ENCODE measurements around the gene MS4A7.
"Not testable (repeated sequence)": the region's sequence is repeated elsewhere in the genome, so short reads cannot be mapped to it uniquely, and the experiment has no call there.

The MS4A7 gene

GRCh38 chr11:60360621-60361020, 17.7 kb upstream of the MS4A7 start:
- Histone ChIP-seq H3K27me3 (ENCODE audit: low read depth) (no peaks in the 10 kb centered on the region), H3K36me3 (replicated peaks) (no peaks in the 10 kb centered on the region), H3K4me1 (peaks cover 11% of the 10 kb centered on the region), H3K9me3 (peaks cover 9% of the 10 kb centered on the region; the same call in 1 of the 2 replicates), H3K4me3 (no peak overlapping the region)
- no peak for DNase-seq (ENCODE audit: low spot score in 2 of 2)
- in situ Hi-C loops (cut with MboI; ENCODE audit: low sequenced_read_pairs): loop anchor here (10.0 kb wide), 1 partner anchor 254 kb away; no protein-coding TSS in a partner anchor

- no peak overlapping the region for H3K4me3 ChIP-seq
- H3K36me3 ChIP-seq (replicated peaks): no peaks in the 10 kb centered on the region
- H3K4me1 ChIP-seq: peaks cover 11% of the 10 kb centered on the region
- no peaks in the 10 kb centered on the region for H3K27me3 ChIP-seq (ENCODE audit: low read depth)
- DNase-seq (ENCODE audit: low spot score in 2 of 2): no peak
- in situ Hi-C loops (cut with MboI; ENCODE audit: low sequenced_read_pairs): loop anchor here (10.0 kb wide), 1 partner anchor 253 kb away; no protein-coding TSS in a partner anchor
- peaks cover 9% of the 10 kb centered on the region; the same call in 1 of the 2 replicates for H3K9me3 ChIP-seq
Measured at GRCh38 chr11:60362241-60362640, 16.1 kb upstream of the MS4A7 start.

GRCh38 chr11:60363542-60364470, 14.5 kb upstream of the MS4A7 start:
- Histone ChIP-seq H3K9me3 (peaks cover 9% of the 10 kb centered on the region; the same call in 1 of the 2 replicates), H3K27me3 (ENCODE audit: low read depth) (no peaks in the 10 kb centered on the region), H3K4me1 (peaks cover 11% of the 10 kb centered on the region), H3K36me3 (replicated peaks) (no peaks in the 10 kb centered on the region), H3K4me3 (no peak overlapping the region)
- in situ Hi-C loops (cut with MboI; ENCODE audit: low sequenced_read_pairs): loop anchor here (10.0 kb wide), 1 partner anchor 251 kb away; no protein-coding TSS in a partner anchor
- peak; percentile 75 to 79 for DNase-seq (ENCODE audit: low spot score in 2 of 2)

- not testable (repeated sequence) for H3K27me3 ChIP-seq (ENCODE audit: low read depth); H3K36me3 ChIP-seq (replicated peaks); H3K9me3 ChIP-seq; DNase-seq (ENCODE audit: low spot score in 2 of 2); H3K4me3 ChIP-seq
- in situ Hi-C loops (cut with MboI; ENCODE audit: low sequenced_read_pairs): loop anchor here (10.0 kb wide), 1 partner anchor 248 kb away; no protein-coding TSS in a partner anchor
- H3K4me1 ChIP-seq: peaks cover 11% of the 10 kb centered on the region
Measured at GRCh38 chr11:60366262-60366904, 11.9 kb upstream of the MS4A7 start.

GRCh38 chr11:60367009-60367408, 11.3 kb upstream of the MS4A7 start:
- H3K36me3 ChIP-seq (replicated peaks): no peaks in the 10 kb centered on the region
- no peak overlapping the region for H3K4me3 ChIP-seq
- H3K4me1 ChIP-seq: peaks cover 11% of the 10 kb centered on the region
- peak in 1 of 2 experiments; percentile 20 for DNase-seq (ENCODE audit: low spot score in 2 of 2)
- no peaks in the 10 kb centered on the region for H3K9me3 ChIP-seq
- in situ Hi-C loops (cut with MboI; ENCODE audit: low sequenced_read_pairs): loop anchor here (10.0 kb wide), 1 partner anchor 248 kb away; no protein-coding TSS in a partner anchor
- H3K27me3 ChIP-seq (ENCODE audit: low read depth): no peaks in the 10 kb centered on the region

GRCh38 chr11:60367896-60368295, 10.4 kb upstream of the MS4A7 start:
- in situ Hi-C loops (cut with MboI; ENCODE audit: low sequenced_read_pairs): loop anchor here (10.0 kb wide), 1 partner anchor 247 kb away; no protein-coding TSS in a partner anchor
- Histone ChIP-seq H3K9me3 (no peaks in the 10 kb centered on the region), H3K27me3 (ENCODE audit: low read depth) (no peaks in the 10 kb centered on the region), H3K4me1 (peaks cover 11% of the 10 kb centered on the region), H3K36me3 (replicated peaks) (no peaks in the 10 kb centered on the region), H3K4me3 (no peak overlapping the region)
- no peak for DNase-seq (ENCODE audit: low spot score in 2 of 2)

- Histone ChIP-seq H3K4me3 (no peak overlapping the region), H3K27me3 (ENCODE audit: low read depth) (no peaks in the 10 kb centered on the region), H3K9me3 (no peaks in the 10 kb centered on the region), H3K36me3 (replicated peaks) (no peaks in the 10 kb centered on the region), H3K4me1 (no peaks in the 10 kb centered on the region; the same call in 1 of the 2 replicates)
- no peak for DNase-seq (ENCODE audit: low spot score in 2 of 2)
- in situ Hi-C loops (cut with MboI; ENCODE audit: low sequenced_read_pairs): no loop called here
Measured at GRCh38 chr11:60370252-60370810, 8.0 kb upstream of the MS4A7 start.

- in situ Hi-C loops (cut with MboI; ENCODE audit: low sequenced_read_pairs): no loop called here
- Histone ChIP-seq H3K4me1 (no peaks in the 10 kb centered on the region; the same call in 1 of the 2 replicates), H3K36me3 (replicated peaks) (no peaks in the 10 kb centered on the region), H3K9me3 (no peaks in the 10 kb centered on the region), H3K4me3 (no peak overlapping the region), H3K27me3 (ENCODE audit: low read depth) (no peaks in the 10 kb centered on the region)
- DNase-seq (ENCODE audit: low spot score in 2 of 2): no peak
Measured at GRCh38 chr11:60370811-60371298, 7.5 kb upstream of the MS4A7 start.

GRCh38 chr11:60371386-60371785, 6.9 kb upstream of the MS4A7 start:
- no peaks in the 10 kb centered on the region for H3K9me3 ChIP-seq
- no peaks in the 10 kb centered on the region for H3K27me3 ChIP-seq (ENCODE audit: low read depth)
- in situ Hi-C loops (cut with MboI; ENCODE audit: low sequenced_read_pairs): no loop called here
- no peaks in the 10 kb centered on the region; the same call in 1 of the 2 replicates for H3K4me1 ChIP-seq
- no peaks in the 10 kb centered on the region for H3K36me3 ChIP-seq (replicated peaks)
- no peak overlapping the region for H3K4me3 ChIP-seq
- no peak for DNase-seq (ENCODE audit: low spot score in 2 of 2)

- in situ Hi-C loops (cut with MboI; ENCODE audit: low sequenced_read_pairs): no loop called here
- no peaks in the 10 kb centered on the region for H3K36me3 ChIP-seq (replicated peaks)
- DNase-seq (ENCODE audit: low spot score in 2 of 2): no peak
- no peaks in the 10 kb centered on the region for H3K9me3 ChIP-seq
- H3K4me3 ChIP-seq: no peak overlapping the region
- H3K4me1 ChIP-seq: no peaks in the 10 kb centered on the region; the same call in 1 of the 2 replicates
- no peaks in the 10 kb centered on the region for H3K27me3 ChIP-seq (ENCODE audit: low read depth)
Measured at GRCh38 chr11:60371854-60372253, 6.5 kb upstream of the MS4A7 start.

- H3K4me1 ChIP-seq: no peaks in the 10 kb centered on the region
- in situ Hi-C loops (cut with MboI; ENCODE audit: low sequenced_read_pairs): no loop called here
- H3K4me3 ChIP-seq: no peak overlapping the region
- H3K9me3 ChIP-seq: no peaks in the 10 kb centered on the region
- no peak for DNase-seq (ENCODE audit: low spot score in 2 of 2)
- no peaks in the 10 kb centered on the region for H3K27me3 ChIP-seq (ENCODE audit: low read depth)
- no peaks in the 10 kb centered on the region for H3K36me3 ChIP-seq (replicated peaks)
Measured at GRCh38 chr11:60372767-60373166, 5.6 kb upstream of the MS4A7 start.

GRCh38 chr11:60375316-60375715, 3.0 kb upstream of the MS4A7 start:
- no peak for DNase-seq (ENCODE audit: low spot score in 2 of 2)
- H3K9me3 ChIP-seq: no peaks in the 10 kb centered on the region
- H3K4me3 ChIP-seq: no peak overlapping the region
- H3K36me3 ChIP-seq (replicated peaks): no peaks in the 10 kb centered on the region
- in situ Hi-C loops (cut with MboI; ENCODE audit: low sequenced_read_pairs): no loop called here
- H3K4me1 ChIP-seq: no peaks in the 10 kb centered on the region
- H3K27me3 ChIP-seq (ENCODE audit: low read depth): no peaks in the 10 kb centered on the region

- no peaks in the 10 kb centered on the region for H3K36me3 ChIP-seq (replicated peaks)
- DNase-seq (ENCODE audit: low spot score in 2 of 2): no peak
- no peaks in the 10 kb centered on the region for H3K27me3 ChIP-seq (ENCODE audit: low read depth)
- H3K9me3 ChIP-seq: no peaks in the 10 kb centered on the region
- no peaks in the 10 kb centered on the region for H3K4me1 ChIP-seq
- in situ Hi-C loops (cut with MboI; ENCODE audit: low sequenced_read_pairs): no loop called here
- H3K4me3 ChIP-seq: no peak overlapping the region
Measured at GRCh38 chr11:60376601-60377000, 1.7 kb upstream of the MS4A7 start.

All from HAP-1 (cell line).